ENCODE data around the gene SLC4A4.

Gene SLC4A4

GRCh38 chr4:71549516-71550160 is 210.8 kb downstream of the SLC4A4 start:
- no peak for DNase-seq

GRCh38 chr4:71550220-71551165 is 211.7 kb downstream of the SLC4A4 start:
- no peak for DNase-seq

GRCh38 chr4:71553605-71554004 is 214.8 kb downstream of the SLC4A4 start:
- DNase-seq, result no peak

GRCh38 chr4:71554025-71554424 is 215.2 kb downstream of the SLC4A4 start:
- no peak for DNase-seq

GRCh38 chr4:71558248-71558647 is 219.4 kb downstream of the SLC4A4 start:
- no peak for DNase-seq

- DNase-seq, result no peak
Measured at GRCh38 chr4:71559957-71560571, 221.2 kb downstream of the SLC4A4 start.

- DNase-seq, result no peak
Measured at GRCh38 chr4:71564775-71565174, 226.0 kb downstream of the SLC4A4 start.

- no peak for DNase-seq
Measured at GRCh38 chr4:71566856-71567255, 228.0 kb downstream of the SLC4A4 start.

GRCh38 chr4:71568131-71568530 is 229.3 kb downstream of the SLC4A4 start:
- DNase-seq, result no peak

GRCh38 chr4:71570492-71570891 is 231.7 kb downstream of the SLC4A4 start:
- DNase-seq, result no peak

- no peak for DNase-seq
Measured at GRCh38 chr4:71571346-71571745, 232.5 kb downstream of the SLC4A4 start.

- no peak for DNase-seq
Measured at GRCh38 chr4:71583971-71584370, 245.2 kb downstream of the SLC4A4 start.

- no peak for DNase-seq
Measured at GRCh38 chr4:71584585-71584984, 245.8 kb downstream of the SLC4A4 start.

GRCh38 chr4:71586087-71586763 is 247.4 kb downstream of the SLC4A4 start:
- DNase-seq, result no peak

- no peak for DNase-seq
Measured at GRCh38 chr4:71587995-71588394, 249.2 kb downstream of the SLC4A4 start.

GRCh38 chr4:71592793-71593192 is 254.0 kb downstream of the SLC4A4 start:
- DNase-seq, result no peak

GRCh38 chr4:71593311-71593710 is 254.5 kb downstream of the SLC4A4 start:
- no peak for DNase-seq

- DNase-seq, result no peak
Measured at GRCh38 chr4:71595576-71596108, 256.8 kb downstream of the SLC4A4 start.

- DNase-seq, result no peak
Measured at GRCh38 chr4:71599578-71599977, 260.8 kb downstream of the SLC4A4 start.

GRCh38 chr4:71602289-71602900 is 263.6 kb downstream of the SLC4A4 start:
- DNase-seq, result no peak

- no peak for DNase-seq
Measured at GRCh38 chr4:71604785-71605184, 266.0 kb downstream of the SLC4A4 start.

- DNase-seq, result no peak
Measured at GRCh38 chr4:71607109-71607508, 268.3 kb downstream of the SLC4A4 start.

Measured in stimulated activated naive CD4-positive, alpha-beta T cell (primary cell).